ENCODE data around the gene RERE.
"Not testable (repeated sequence)": the region's sequence is repeated elsewhere in the genome, so short reads cannot be mapped to it uniquely, and the experiment has no call there.

The RERE gene

DNA sequence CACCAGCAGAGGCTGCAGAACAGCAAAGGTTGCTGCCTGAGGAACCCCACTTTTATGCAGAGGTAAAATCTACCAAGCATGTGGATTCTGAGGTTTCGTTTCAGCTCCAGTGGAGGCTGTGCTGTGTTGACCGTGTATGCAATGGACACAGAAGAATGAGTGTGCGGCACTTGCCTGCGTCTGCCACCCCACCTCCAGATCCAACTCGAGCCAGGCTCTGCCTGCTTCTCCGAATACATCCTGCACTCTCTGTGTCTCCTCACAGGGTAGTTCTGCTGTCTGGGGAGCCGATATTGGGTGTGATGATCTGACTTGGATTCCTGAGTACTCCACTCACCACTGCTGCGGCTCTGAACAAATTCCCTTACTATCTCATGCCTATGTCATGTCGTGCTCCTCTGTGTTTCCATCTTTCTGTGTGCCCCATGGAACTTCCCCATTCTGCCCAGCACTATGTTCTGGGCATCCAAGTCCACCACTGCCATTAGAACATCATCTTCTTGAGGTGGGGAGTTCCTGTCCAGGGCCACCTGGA lies 369.8 kb downstream of the RERE start:
- DNase-seq (ENCODE audit: low read depth) = no peak

GRCh38 chr1:8446119-8446518 lies 371.3 kb downstream of the RERE start:
- not testable (repeated sequence) for DNase-seq (ENCODE audit: low read depth)

DNA sequence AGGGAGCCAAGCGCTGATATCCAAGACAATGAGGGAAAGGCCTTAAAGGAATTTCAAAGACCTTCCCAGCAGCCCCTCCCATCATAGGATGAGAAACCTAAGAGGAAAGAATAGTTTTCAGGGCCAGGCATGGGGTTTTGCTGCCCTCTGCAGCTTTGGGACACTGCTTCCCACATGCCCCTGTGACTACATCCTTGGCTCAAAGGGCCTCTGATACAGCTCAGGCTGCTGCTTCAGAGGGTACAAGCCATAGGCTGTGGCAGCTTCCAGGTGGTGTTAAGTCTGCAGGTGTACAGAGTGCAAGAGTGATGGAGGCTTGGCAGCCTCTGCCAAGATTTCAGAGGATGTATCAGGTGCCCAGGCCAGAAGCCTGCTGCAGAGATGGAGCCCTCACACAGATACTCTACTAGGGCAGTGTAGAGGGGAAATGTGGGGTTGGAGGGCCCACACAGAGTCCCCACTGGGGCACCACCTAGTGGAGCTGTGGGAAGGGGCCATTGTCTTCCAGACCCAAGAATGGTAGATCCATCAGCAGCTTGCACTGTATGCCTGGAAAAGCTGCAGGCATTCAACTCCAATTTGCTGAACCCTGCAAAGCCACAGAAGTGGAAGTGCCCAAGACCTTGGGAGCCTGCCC lies 373.8 kb downstream of the RERE start:
- no peak for DNase-seq (ENCODE audit: low read depth)

GRCh38 chr1:8441426-8441825 lies 376.0 kb downstream of the RERE start:
- DNase-seq (ENCODE audit: low read depth) = no peak

DNA sequence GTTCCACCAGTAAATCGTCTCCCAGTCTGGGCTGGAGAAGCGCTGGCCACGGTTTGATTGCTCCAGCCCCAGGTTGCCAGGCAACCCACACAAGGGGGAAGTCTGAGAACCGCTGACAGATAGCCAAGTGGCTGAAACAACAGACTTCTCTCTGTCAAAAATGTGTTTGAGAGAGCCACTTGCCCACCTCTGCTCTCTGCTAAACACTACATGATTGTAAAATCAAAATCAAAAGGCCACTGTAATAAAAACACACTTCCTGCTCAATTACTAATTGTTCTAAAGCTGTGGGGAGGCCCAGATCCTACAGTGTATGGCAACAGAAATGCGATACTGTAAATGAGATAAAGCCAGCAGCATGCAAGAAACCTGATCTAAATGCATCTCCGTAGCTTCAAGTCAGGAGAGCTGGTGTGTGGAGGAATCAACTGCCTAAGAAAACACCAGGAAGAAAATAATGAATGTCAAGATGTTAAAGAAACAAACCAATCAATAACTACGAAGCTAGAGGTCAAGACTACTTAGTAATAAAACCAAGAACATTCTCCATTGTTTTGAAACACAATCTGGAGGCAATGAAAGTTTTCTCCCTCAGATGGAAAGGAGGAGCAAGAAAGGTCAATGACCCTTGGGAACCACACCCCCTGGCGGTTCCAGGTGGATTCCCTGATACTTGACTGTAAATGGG lies 378.3 kb downstream of the RERE start:
- DNase-seq (ENCODE audit: low read depth) = no peak

GRCh38 chr1:8438489-8438888 lies 379.0 kb downstream of the RERE start:
- DNase-seq (ENCODE audit: low read depth) = no peak

DNA sequence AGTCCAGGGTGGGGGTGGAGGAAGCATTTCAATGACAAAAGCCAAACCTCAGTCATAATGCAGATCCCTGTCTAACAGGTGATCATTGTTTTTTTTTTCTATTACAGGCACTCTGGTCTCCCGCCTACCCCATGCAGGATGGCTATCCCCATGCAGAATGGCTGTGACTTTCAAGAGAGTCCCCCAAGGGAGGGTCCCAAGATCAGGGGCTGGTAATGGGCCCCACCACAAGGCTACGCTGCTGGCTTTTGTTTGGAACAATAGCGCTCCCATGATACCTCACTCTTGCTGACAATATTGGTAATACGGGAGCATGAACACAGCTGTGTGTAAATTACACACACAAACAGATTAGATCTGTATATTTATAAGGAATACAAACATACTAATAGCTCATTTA lies 380.1 kb downstream of the RERE start:
- DNase-seq (ENCODE audit: low read depth) = no peak

- no peak for DNase-seq (ENCODE audit: low read depth)
Observed at GRCh38 chr1:8435569-8436071, 381.8 kb downstream of the RERE start.

- no peak for DNase-seq (ENCODE audit: low read depth)
Observed at GRCh38 chr1:8434101-8434500, 383.3 kb downstream of the RERE start.

GRCh38 chr1:8431784-8432183 lies 385.7 kb downstream of the RERE start:
- no peak for DNase-seq (ENCODE audit: low read depth)

GRCh38 chr1:8431019-8431418 lies 386.4 kb downstream of the RERE start:
- DNase-seq (ENCODE audit: low read depth) = no peak

- no peak for DNase-seq (ENCODE audit: low read depth)
Observed at GRCh38 chr1:8430476-8430875, 387.0 kb downstream of the RERE start.

GRCh38 chr1:8429549-8430110 lies 387.8 kb downstream of the RERE start:
- DNase-seq (ENCODE audit: low read depth) = no peak

GRCh38 chr1:8428441-8428840 lies 389.0 kb downstream of the RERE start:
- no peak for DNase-seq (ENCODE audit: low read depth)

DNA sequence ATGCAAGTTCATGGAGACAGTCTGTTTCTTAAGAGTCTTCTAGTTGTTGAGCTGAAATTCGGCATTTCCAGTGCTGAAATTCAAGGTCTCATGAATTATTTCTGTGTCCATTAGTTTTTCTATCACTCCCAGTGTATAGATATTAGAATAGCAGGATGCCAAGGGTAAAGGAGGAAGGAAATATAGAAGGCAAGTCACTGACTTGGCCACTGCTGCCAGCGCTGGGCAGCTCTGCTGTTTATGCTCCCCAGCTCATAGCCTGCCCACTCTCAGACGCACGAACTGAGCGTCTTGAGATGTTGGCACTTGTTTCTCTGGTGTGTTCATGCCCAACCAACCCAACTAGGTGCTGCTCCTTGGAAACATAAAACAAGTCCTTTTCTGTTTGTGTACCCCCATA lies 389.5 kb downstream of the RERE start:
- no peak for DNase-seq (ENCODE audit: low read depth)

- DNase-seq (ENCODE audit: low read depth) = no peak
Observed at GRCh38 chr1:8427493-8427892, 389.9 kb downstream of the RERE start.

- DNase-seq (ENCODE audit: low read depth) = no peak
Observed at GRCh38 chr1:8426996-8427395, 390.4 kb downstream of the RERE start.

DNA sequence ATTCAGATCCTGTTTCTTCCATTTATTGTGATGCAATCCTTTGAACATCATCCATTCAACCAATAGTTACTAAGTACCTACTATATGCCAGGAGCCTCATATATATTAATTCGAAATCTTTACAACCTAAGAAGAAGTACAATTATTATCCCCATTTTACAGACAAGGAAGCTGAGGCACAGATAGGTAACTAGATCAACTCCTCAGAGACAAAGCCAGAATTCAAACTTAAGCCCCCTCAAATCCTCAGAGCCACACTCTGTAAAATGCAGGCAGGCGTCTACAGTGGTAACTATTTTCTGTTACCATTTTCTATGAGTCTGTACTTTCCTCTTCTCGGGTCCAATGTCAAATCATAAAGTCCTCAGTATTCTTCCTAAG lies 391.7 kb downstream of the RERE start:
- no peak for DNase-seq (ENCODE audit: low read depth)

DNA sequence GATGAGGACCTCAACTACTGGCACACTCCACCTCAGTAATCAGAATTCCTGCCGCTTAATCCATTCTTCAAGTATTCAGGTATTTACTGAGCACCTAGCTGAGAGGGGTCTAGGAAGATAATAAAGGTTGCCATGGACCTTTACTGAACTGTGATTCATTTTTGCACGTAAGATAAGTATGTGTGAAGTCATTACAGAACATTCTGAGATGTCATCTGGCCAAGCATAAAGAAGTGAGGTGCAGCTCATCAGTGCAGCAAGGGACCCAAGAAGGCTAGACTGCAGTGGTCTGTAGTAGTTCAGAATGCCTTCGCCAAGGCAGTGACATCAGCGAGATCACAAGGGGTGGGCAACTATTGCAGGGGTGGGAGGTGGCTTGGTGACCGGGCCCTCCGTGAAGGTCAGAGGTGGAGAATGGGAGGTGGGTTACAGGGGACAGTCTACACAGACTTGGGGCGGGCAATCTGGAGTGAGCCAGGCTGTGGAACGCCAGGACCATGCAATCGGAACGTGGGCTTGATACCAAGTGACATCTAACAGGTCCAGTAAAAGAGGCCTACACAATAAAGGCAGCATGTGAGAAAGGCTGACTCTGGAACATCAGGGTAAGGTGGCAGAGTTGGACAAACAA lies 392.2 kb downstream of the RERE start:
- no peak for DNase-seq (ENCODE audit: low read depth)

GRCh38 chr1:8424539-8425116 lies 392.8 kb downstream of the RERE start:
- no peak for DNase-seq (ENCODE audit: low read depth)

DNA sequence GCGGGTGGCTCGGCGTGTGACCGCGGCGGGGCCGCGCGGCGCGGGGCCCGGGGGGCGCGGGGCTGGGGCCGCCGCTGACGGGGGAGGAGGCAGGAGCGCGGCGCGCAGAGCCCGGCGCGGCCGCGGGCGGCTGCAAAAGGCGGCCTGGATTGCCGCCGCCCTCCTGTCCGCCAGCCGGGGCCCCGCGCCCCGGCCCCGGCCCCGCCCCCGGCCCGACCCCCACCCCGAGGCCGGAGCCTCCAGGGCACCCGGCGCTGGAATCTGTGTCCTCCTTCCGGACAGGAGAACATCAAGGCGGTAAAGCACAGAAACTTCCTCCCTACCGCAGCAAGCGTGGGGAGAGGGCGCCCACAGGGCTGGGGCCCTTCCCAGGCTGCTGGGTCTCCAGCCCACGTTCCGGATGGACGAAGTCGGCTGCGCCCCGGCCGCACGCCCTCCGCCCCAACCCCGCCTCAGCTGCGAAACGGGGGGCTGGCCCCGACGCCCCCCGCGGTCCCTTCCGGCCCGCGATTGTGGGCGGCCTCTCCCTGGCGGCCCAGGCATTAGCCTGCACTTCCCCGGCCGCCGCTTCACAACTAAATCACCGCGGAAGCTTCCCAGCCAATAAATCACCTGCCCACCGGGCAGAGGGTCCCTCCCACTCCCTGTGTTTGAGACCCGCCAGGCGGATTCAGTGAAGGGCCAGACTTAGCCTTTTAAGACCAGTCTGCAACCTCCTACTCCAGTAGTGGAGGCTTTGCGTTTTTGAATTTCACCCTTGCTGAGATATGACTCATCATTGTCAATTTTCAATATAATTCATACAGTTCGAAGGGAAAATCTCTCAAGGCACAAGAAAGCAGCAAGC lies 393.5 kb downstream of the RERE start:
- peak; percentile 33 for DNase-seq (ENCODE audit: low read depth)

Data from stimulated activated CD8-positive, alpha-beta memory T cell treated with anti-CD3 and anti-CD28 coated beads, Interleukin-12 subunit alpha, Interleukin-12 subunit beta, amount 100 ng/mL, for 4 hours (primary cell).